Calu3 (cell line): ENCODE results near the gene PARD3. TPM values are rescaled to one million over a fixed set of nuclear protein-coding genes. Genes with fewer than 3 reads are reported as not detected.
"Not testable (repeated sequence)": the region's sequence is repeated elsewhere in the genome, so short reads cannot be mapped to it uniquely, and the experiment has no call there.

Experiments
- BruUV-seq: library from RNA; stranded (reverse); fragments of 400-500 nt; replicated peaks from 2 replicates; lab custom pipeline; 2021; lab: Mats Ljungman, UMichigan
- CTCF ChIA-PET: fragments of 300-600 bp; sonication (Branson Sonifier 250); formaldehyde crosslinking; loops from one replicate; lab custom pipeline; 2022; ENCODE audit warnings: antibody characterized with exemption; lab: Charles Lee
- DNase-seq: peaks from one replicate; pipeline ENCODE4 v3.0.0; 2022
- H3K27ac Mint-ChIP-seq: one replicate; pipeline ENCODE4 v1.8.0; 2022; ENCODE audit warnings: mixed read lengths; ENCODE audit not compliant: unreplicated experiment
- H3K27me3 Mint-ChIP-seq: one replicate; pipeline ENCODE4 v1.8.0; 2022; ENCODE audit warnings: mixed read lengths; ENCODE audit not compliant: unreplicated experiment
- H3K36me3 Mint-ChIP-seq: one replicate; pipeline ENCODE4 v1.8.0; 2022; ENCODE audit warnings: mild to moderate bottlenecking, moderate library complexity, mixed read lengths; ENCODE audit not compliant: insufficient read depth, unreplicated experiment
- H3K4me1 Mint-ChIP-seq: one replicate; pipeline ENCODE4 v1.8.0; 2022; ENCODE audit warnings: mild to moderate bottlenecking, low read depth, mixed read lengths; ENCODE audit not compliant: unreplicated experiment
- H3K4me3 Mint-ChIP-seq: one replicate; pipeline ENCODE4 v1.8.0; 2022; ENCODE audit warnings: mild to moderate bottlenecking, low read depth, moderate library complexity, mixed read lengths; ENCODE audit not compliant: unreplicated experiment
- H3K9me3 Mint-ChIP-seq: one replicate; pipeline ENCODE4 v1.8.0; 2022; ENCODE audit warnings: low read depth, mixed read lengths; ENCODE audit not compliant: unreplicated experiment
- CTCF ChIP-seq: fragments of 200-600 bp; IDR thresholded peaks from one replicate; pipeline ENCODE4 v1.8.0; 2022; ENCODE audit warnings: antibody characterized with exemption; ENCODE audit not compliant: unreplicated experiment
- intact Hi-C: fragments of 100-400 bp; cut with micrococcal nuclease; formaldehyde crosslinking; loops from one replicate; pipeline ENCODE4 v1.10.0; 2022; ENCODE audit not compliant: unreplicated experiment
- total RNA-seq: library from RNA; stranded (reverse); gene quantifications from 2 replicates; pipeline ENCODE4 v1.2.3, GENCODE V29; 2022

PARD3 gene
- total RNA-seq, 1 experiment from 2014 or later = 62.4 TPM

GRCh38 chr10:34078017-34078744, 736.9 kb downstream of the PARD3 start:
- no TSS peak for BruUV-seq
- TF ChIP-seq CTCF = no peak
- Mint-ChIP-seq H3K9me3 (no peaks in the 10 kb centered on the region), H3K27me3 (peaks cover 9% of the 10 kb centered on the region), H3K27ac (no peak overlapping the region), H3K4me1 (no peaks in the 10 kb centered on the region), H3K4me3 (no peak overlapping the region), H3K36me3 (no peaks in the 10 kb centered on the region)
- DNase-seq = no peak
- CTCF ChIA-PET = no interaction called here
- intact Hi-C loops = no loop called here

DNA sequence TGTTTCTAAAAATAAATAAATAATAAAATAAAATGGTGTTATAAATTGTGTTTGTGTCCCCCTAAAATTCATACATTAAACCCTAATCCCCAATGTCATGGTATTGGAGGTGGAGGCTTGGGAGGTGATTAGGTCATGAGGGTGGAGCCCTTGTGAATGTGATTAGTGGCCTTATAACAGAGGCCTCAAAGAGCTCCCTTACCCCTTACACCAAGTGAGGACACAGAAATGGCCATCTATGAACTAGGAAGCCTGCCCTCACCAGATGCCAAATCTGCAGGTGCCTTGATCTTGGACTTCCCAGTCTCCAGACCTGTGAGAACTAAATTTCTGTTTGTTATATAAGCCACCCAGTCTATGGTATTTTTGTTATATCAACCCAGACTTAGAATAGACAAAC, 738.7 kb downstream of the PARD3 start:
- no TSS peak for BruUV-seq
- CTCF ChIA-PET = no interaction called here

DNA sequence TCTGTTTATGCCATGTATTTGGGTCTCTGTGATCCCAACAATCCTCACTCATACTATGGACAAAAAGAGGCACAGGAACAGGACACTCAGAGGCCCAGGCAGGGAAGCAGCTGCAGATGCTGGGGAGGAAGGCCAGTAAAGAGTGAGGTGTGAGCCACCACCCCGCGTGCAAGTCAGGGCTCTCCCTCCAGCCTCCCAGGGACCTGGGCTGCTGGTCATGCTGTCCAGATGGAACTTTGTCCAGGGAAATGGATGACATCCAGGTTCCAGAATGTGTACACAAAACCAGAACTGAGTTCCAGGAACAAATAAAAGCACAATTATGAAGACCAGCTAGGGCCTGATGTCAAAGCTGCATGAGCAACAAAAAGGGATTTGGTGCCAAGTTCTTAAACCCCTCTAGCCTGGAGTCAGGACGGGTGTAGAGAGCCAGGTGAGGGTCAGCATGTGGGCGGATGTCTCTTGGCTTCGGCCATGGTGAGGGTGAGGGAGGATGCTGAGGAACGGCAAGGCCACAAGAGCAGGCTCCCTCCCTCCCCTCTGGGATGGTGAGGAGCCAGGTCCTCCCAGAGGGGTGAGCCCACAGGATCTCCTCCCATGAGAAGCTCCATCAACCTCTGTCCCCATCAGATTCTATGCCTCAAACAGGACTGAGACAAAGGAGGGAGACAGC, 739.7 kb downstream of the PARD3 start:
- CTCF ChIA-PET = no interaction called here
- no peak for TF ChIP-seq CTCF
- intact Hi-C loops = no loop called here
- Mint-ChIP-seq H3K9me3 (no peaks in the 10 kb centered on the region), H3K4me3 (no peak overlapping the region), H3K27ac (no peak overlapping the region), H3K4me1 (no peaks in the 10 kb centered on the region), H3K36me3 (no peaks in the 10 kb centered on the region), H3K27me3 (peaks cover 7% of the 10 kb centered on the region)
- DNase-seq = no peak
- BruUV-seq = no TSS peak

More for the DNA sequence above, 738.7 kb downstream of the PARD3 start:
- Mint-ChIP-seq H3K27ac (no peak overlapping the region), H3K4me1 (no peaks in the 10 kb centered on the region), H3K9me3 (no peaks in the 10 kb centered on the region), H3K36me3 (no peaks in the 10 kb centered on the region), H3K4me3 (no peak overlapping the region), H3K27me3 (peaks cover 5% of the 10 kb centered on the region)
- TF ChIP-seq CTCF = no peak
- intact Hi-C loops = no loop called here
- DNase-seq = no peak

- Mint-ChIP-seq H3K4me3 (no peak overlapping the region), H3K27ac (no peak overlapping the region)
Measured at GRCh38 chr10:34074051-34074450, 741.0 kb downstream of the PARD3 start.

GRCh38 chr10:34067741-34068140, 747.4 kb downstream of the PARD3 start:
- CTCF ChIA-PET, intact Hi-C loops, H3K36me3 Mint-ChIP-seq, H3K4me1 Mint-ChIP-seq, H3K9me3 Mint-ChIP-seq, DNase-seq, BruUV-seq, H3K27ac Mint-ChIP-seq, H3K4me3 Mint-ChIP-seq: not testable (repeated sequence)
- peaks cover 30% of the 10 kb centered on the region for H3K27me3 Mint-ChIP-seq

More at GRCh38 chr10:34074051-34074450, 741.0 kb downstream of the PARD3 start:
- H3K27me3 Mint-ChIP-seq = peaks cover 20% of the 10 kb centered on the region
- DNase-seq = no peak
- intact Hi-C loops = no loop called here
- CTCF ChIA-PET = interaction anchor here (0.6 kb wide), 1 partner anchor 334 kb away, joined by 4 read pairs; no protein-coding TSS in a partner anchor
- H3K36me3 Mint-ChIP-seq = no peaks in the 10 kb centered on the region
- BruUV-seq = no TSS peak
- no peaks in the 10 kb centered on the region for H3K4me1 Mint-ChIP-seq
- H3K9me3 Mint-ChIP-seq = no peaks in the 10 kb centered on the region
- TF ChIP-seq CTCF = no peak
